Measurements from ENCODE around the gene GPR55. TPM values are rescaled to one million over a fixed set of nuclear protein-coding genes. Genes with fewer than 3 reads are reported as not detected.

Gene GPR55
- polyA plus RNA-seq, 1 donor (not counting 4 experiments of a cell fraction or from before 2014, with no cell fraction given), result not detected

DNA sequence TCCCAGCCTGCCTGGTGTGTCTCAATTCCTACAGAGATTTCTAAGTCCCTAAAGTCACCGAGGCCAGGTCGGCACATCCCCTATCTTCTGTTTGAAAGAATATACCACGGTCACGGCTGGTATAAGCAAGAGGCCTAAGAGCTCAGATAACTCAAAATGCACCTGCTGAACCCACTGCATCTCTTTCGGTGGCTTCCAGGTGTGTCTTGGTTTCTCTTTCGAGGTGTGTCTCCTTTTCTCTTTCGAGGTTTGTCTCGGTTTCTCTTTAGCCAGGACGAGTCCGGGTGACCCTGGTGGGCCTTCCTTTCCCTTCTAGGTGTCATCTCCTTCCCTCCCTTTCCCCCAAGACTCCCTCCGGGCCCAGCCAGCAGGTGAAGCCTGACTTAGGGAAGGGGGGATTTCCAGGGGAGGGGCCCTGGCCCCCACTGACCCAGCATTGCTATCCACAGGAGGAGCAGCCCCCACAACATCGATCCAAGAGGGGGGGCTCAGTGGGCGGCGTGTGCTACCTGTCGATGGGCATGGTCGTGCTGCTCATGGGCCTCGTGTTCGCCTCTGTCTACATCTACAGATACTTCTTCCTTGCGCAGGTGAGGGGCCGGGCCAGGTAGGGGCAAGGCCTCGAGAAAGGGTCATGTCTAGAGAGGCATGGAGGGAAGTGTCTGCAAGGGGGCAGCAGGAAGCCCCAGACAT lies 51.9 kb downstream of the GPR55 start:
- H3K4me2 ChIP-seq (ENCODE audit: control insufficient read depth, extremely low read depth, insufficient read depth, low read depth, low read length), result no peak overlapping the region
- no peaks in the 10 kb centered on the region for H3K9me1 ChIP-seq (ENCODE audit: control insufficient read depth, extremely low read depth, insufficient read depth, low read length)
- H3K4me3 ChIP-seq (ENCODE audit: control insufficient read depth in 2 of 3, extremely low read depth in 1 of 3, insufficient read depth in 2 of 3, low read depth in 1 of 3, low read length in 3 of 3), result no peak overlapping the region
- no peaks in the 10 kb centered on the region for H3K36me3 ChIP-seq (ENCODE audit: control insufficient read depth in 2 of 2, extremely low read depth in 1 of 2, insufficient read depth in 2 of 2, low read length in 2 of 2)
- H2AFZ ChIP-seq (ENCODE audit: control insufficient read depth, low read length), result no peak overlapping the region
- H3K27ac ChIP-seq (ENCODE audit: control insufficient read depth, insufficient read depth, low read length), result no peak overlapping the region
- FAIRE-seq (no peak), DNase-seq (ENCODE audit: low read depth, low spot score) (no peak)
- dilution Hi-C loops (cut with MboI; ENCODE audit: extremely low pct_ligation_motif_present, low sequenced_read_pairs), result no loop called here
- TF ChIP-seq, protein P1, sequence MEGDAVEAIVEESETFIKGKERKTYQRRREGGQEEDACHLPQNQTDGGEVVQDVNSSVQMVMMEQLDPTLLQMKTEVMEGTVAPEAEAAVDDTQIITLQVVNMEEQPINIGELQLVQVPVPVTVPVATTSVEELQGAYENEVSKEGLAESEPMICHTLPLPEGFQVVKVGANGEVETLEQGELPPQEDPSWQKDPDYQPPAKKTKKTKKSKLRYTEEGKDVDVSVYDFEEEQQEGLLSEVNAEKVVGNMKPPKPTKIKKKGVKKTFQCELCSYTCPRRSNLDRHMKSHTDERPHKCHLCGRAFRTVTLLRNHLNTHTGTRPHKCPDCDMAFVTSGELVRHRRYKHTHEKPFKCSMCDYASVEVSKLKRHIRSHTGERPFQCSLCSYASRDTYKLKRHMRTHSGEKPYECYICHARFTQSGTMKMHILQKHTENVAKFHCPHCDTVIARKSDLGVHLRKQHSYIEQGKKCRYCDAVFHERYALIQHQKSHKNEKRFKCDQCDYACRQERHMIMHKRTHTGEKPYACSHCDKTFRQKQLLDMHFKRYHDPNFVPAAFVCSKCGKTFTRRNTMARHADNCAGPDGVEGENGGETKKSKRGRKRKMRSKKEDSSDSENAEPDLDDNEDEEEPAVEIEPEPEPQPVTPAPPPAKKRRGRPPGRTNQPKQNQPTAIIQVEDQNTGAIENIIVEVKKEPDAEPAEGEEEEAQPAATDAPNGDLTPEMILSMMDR (optimal IDR thresholded peaks at IDR 0.05 in 1 of 3, IDR thresholded peaks at IDR 0.05 in 1 of 3, conservative IDR thresholded peaks at IDR 0.05 in 1 of 3; ENCODE audit: extremely low read depth in 1 of 3, insufficient read depth in 2 of 3, low read length in 3 of 3), result no peak
- no peak for TF ChIP-seq EZH2 (IDR thresholded peaks at IDR 0.05; ENCODE audit: low read length)
- no peaks in the 10 kb centered on the region for H3K27me3 ChIP-seq (ENCODE audit: control insufficient read depth, extremely low read depth, insufficient read depth, low read length)
- H3K4me1 ChIP-seq (ENCODE audit: control insufficient read depth, extremely low read depth, insufficient read depth, low read length), result no peaks in the 10 kb centered on the region
- no peaks in the 10 kb centered on the region for H4K20me1 ChIP-seq (ENCODE audit: control insufficient read depth, extremely low read depth, insufficient read depth, low read length)
- no peaks in the 10 kb centered on the region for H3K9me3 ChIP-seq (ENCODE audit: control insufficient read depth, low read depth, low read length)
- no peaks in the 10 kb centered on the region for H3K79me2 ChIP-seq (ENCODE audit: control insufficient read depth, insufficient read depth, low read length)
- no peak overlapping the region for H3K9ac ChIP-seq (ENCODE audit: control insufficient read depth, extremely low read depth, insufficient read depth, low read length)

DNA sequence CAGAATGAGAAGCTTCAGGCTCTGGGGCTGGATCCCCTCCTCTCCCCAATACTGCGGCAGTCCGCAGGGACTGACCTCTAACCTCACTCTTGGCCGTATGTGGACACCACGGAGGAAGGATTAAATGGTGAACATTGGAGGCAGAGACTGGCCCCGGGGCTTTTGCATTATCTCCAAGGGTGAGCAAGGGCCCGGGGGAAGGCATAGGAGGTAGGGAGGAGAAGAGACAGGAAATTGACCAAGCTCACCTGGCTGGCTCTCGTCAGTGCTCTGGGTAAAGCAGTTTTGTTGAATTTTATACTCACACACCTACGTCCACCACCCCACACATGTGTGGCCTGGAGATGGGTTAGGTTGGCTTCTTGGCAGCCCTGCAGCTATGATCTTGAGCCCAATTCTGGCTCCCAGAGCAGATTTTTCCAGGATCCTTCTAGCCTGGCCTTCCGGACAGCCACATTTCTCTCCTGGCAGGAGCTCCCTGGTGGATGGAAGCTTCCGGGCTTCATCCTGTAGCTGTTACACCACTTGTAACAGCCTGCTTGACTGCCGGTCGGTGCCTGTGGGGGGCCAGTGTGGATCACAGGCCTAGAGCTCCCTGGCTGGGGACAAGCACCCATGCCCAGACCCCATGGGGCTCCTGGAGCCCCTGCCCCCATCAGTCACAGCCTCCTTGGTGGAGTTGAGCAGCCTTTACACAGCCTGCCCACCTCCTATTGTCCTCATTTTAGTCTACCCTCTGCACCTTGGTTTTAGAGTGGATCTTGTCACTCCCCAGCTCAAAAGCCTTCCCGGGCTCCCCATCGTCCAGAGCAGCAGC lies 52.7 kb downstream of the GPR55 start:
- TF ChIP-seq, protein P1 (optimal IDR thresholded peaks at IDR 0.05 in 1 of 3, IDR thresholded peaks at IDR 0.05 in 1 of 3, conservative IDR thresholded peaks at IDR 0.05 in 1 of 3; ENCODE audit: extremely low read depth in 1 of 3, insufficient read depth in 2 of 3, low read length in 3 of 3), result no peak
- TF ChIP-seq EZH2 (IDR thresholded peaks at IDR 0.05; ENCODE audit: low read length), result no peak
- H3K9me1 ChIP-seq (ENCODE audit: control insufficient read depth, extremely low read depth, insufficient read depth, low read length), result no peaks in the 10 kb centered on the region
- DNase-seq (ENCODE audit: low read depth, low spot score) (no peak), FAIRE-seq (no peak)
- H3K79me2 ChIP-seq (ENCODE audit: control insufficient read depth, insufficient read depth, low read length), result no peaks in the 10 kb centered on the region
- no peak overlapping the region for H3K27ac ChIP-seq (ENCODE audit: control insufficient read depth, insufficient read depth, low read length)
- dilution Hi-C loops (cut with MboI; ENCODE audit: extremely low pct_ligation_motif_present, low sequenced_read_pairs), result no loop called here
- H3K36me3 ChIP-seq (ENCODE audit: control insufficient read depth in 2 of 2, extremely low read depth in 1 of 2, insufficient read depth in 2 of 2, low read length in 2 of 2), result no peaks in the 10 kb centered on the region
- no peak overlapping the region for H3K4me3 ChIP-seq (ENCODE audit: control insufficient read depth in 2 of 3, extremely low read depth in 1 of 3, insufficient read depth in 2 of 3, low read depth in 1 of 3, low read length in 3 of 3)
- H3K9me3 ChIP-seq (ENCODE audit: control insufficient read depth, low read depth, low read length), result no peaks in the 10 kb centered on the region
- no peak overlapping the region for H3K9ac ChIP-seq (ENCODE audit: control insufficient read depth, extremely low read depth, insufficient read depth, low read length)
- H3K27me3 ChIP-seq (ENCODE audit: control insufficient read depth, extremely low read depth, insufficient read depth, low read length), result no peaks in the 10 kb centered on the region
- no peaks in the 10 kb centered on the region for H3K4me1 ChIP-seq (ENCODE audit: control insufficient read depth, extremely low read depth, insufficient read depth, low read length)
- no peak overlapping the region for H2AFZ ChIP-seq (ENCODE audit: control insufficient read depth, low read length)
- no peaks in the 10 kb centered on the region for H4K20me1 ChIP-seq (ENCODE audit: control insufficient read depth, extremely low read depth, insufficient read depth, low read length)
- no peak overlapping the region for H3K4me2 ChIP-seq (ENCODE audit: control insufficient read depth, extremely low read depth, insufficient read depth, low read depth, low read length)
